Activated CD4-positive, alpha-beta T cell treated with anti-CD3 and anti-CD28 coated beads for 24 hours (primary cell): ENCODE data around the gene GATA5.

Experiments
- DNase-seq, 2 donors: peaks; one replicate each; pipeline ENCODE4 v3.0.0-alpha.2; 2020; ENCODE audit warnings: low read depth in 2 of 2

The GATA5 gene

GRCh38 chr20:62454904-62455636, 20.7 kb downstream of the GATA5 start:
- no peak for DNase-seq

GRCh38 chr20:62453186-62453808, 22.5 kb downstream of the GATA5 start:
- DNase-seq, result no peak

- DNase-seq, result no peak
Measured at GRCh38 chr20:62452475-62453095, 23.2 kb downstream of the GATA5 start.

GRCh38 chr20:62451970-62452369, 23.8 kb downstream of the GATA5 start:
- no peak for DNase-seq

- DNase-seq, result no peak
Measured at GRCh38 chr20:62451156-62451767, 24.5 kb downstream of the GATA5 start.

- DNase-seq, result no peak
Measured at GRCh38 chr20:62449951-62450691, 25.7 kb downstream of the GATA5 start.

GRCh38 chr20:62448788-62449187, 27.0 kb downstream of the GATA5 start:
- no peak for DNase-seq

GRCh38 chr20:62448038-62448437, 27.8 kb downstream of the GATA5 start:
- no peak for DNase-seq

GRCh38 chr20:62446888-62447869, 28.6 kb downstream of the GATA5 start:
- DNase-seq, result no peak

- DNase-seq, result no peak
Measured at GRCh38 chr20:62446481-62446880, 29.3 kb downstream of the GATA5 start.

- DNase-seq, result no peak
Measured at GRCh38 chr20:62445553-62446340, 30.0 kb downstream of the GATA5 start.

- no peak for DNase-seq
Measured at GRCh38 chr20:62444286-62444685, 31.5 kb downstream of the GATA5 start.

- DNase-seq, result no peak
Measured at GRCh38 chr20:62441987-62442539, 33.7 kb downstream of the GATA5 start.

GRCh38 chr20:62439218-62439617, 36.6 kb downstream of the GATA5 start:
- DNase-seq, result no peak

- no peak for DNase-seq
Measured at GRCh38 chr20:62437927-62438326, 37.9 kb downstream of the GATA5 start.

GRCh38 chr20:62437496-62437895, 38.3 kb downstream of the GATA5 start:
- no peak for DNase-seq

- DNase-seq, result no peak
Measured at GRCh38 chr20:62436692-62437091, 39.1 kb downstream of the GATA5 start.

- no peak for DNase-seq
Measured at GRCh38 chr20:62433658-62434497, 41.9 kb downstream of the GATA5 start.
